Coronary artery (tissue), 2 donors: ENCODE results near the gene CHST11.

Experiments
- DNase-seq: peaks from one replicate; pipeline ENCODE4 v3.0.0-alpha.2; 2017; ENCODE audit warnings: low spot score
- H3K27ac ChIP-seq, 2 donors: fragments of 200-600 bp; sonication (generic); one replicate each; pipeline ENCODE4 v1.5.1; 2016 to 2019
- H3K4me3 ChIP-seq: fragments of 200-600 bp; sonication (generic); 2 replicates; pipeline ENCODE4 v1.5.1; 2016; ENCODE audit warnings: mild to moderate bottlenecking, moderate library complexity
- TF ChIP-seq, protein P1 (sequence below): fragments of 200-600 bp; sonication (generic); IDR thresholded peaks from one replicate; pipeline ENCODE4 v1.5.1; 2019; ENCODE audit warnings: antibody characterized with exemption

Gene CHST11

GRCh38 chr12:104636496-104636895, 179.7 kb downstream of the CHST11 start:
- TF ChIP-seq, protein P1, sequence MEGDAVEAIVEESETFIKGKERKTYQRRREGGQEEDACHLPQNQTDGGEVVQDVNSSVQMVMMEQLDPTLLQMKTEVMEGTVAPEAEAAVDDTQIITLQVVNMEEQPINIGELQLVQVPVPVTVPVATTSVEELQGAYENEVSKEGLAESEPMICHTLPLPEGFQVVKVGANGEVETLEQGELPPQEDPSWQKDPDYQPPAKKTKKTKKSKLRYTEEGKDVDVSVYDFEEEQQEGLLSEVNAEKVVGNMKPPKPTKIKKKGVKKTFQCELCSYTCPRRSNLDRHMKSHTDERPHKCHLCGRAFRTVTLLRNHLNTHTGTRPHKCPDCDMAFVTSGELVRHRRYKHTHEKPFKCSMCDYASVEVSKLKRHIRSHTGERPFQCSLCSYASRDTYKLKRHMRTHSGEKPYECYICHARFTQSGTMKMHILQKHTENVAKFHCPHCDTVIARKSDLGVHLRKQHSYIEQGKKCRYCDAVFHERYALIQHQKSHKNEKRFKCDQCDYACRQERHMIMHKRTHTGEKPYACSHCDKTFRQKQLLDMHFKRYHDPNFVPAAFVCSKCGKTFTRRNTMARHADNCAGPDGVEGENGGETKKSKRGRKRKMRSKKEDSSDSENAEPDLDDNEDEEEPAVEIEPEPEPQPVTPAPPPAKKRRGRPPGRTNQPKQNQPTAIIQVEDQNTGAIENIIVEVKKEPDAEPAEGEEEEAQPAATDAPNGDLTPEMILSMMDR = no peak
- Histone ChIP-seq H3K27ac (no peak overlapping the region), H3K4me3 (no peak overlapping the region)
- no peak for DNase-seq

DNA sequence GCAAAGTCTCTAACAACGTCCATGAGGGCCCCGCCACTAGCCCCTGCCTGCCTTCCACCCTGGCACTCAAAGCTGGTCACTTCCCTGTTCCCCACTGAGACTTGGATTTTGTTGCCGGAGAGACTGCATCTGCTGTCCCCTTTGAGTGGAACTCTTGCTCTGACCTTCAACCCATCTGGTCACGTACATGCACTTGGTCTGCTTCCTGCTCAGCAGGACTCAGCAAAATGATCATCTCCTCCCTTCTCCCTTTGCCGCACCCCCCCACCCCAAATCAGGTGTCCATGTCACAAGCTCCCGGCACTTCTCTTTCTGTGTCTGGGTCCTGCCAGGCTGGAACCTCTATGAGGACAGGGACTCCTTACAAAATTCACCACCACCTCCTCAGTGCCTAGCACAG, 180.9 kb downstream of the CHST11 start:
- Histone ChIP-seq H3K4me3 (no peak overlapping the region), H3K27ac (no peak overlapping the region)
- no peak for DNase-seq
- TF ChIP-seq, protein P1 = no peak

GRCh38 chr12:104638218-104638850, 181.6 kb downstream of the CHST11 start:
- DNase-seq = no peak
- TF ChIP-seq, protein P1 = no peak
- H3K27ac ChIP-seq = no peak overlapping the region
- H3K4me3 ChIP-seq = no peak overlapping the region

DNA sequence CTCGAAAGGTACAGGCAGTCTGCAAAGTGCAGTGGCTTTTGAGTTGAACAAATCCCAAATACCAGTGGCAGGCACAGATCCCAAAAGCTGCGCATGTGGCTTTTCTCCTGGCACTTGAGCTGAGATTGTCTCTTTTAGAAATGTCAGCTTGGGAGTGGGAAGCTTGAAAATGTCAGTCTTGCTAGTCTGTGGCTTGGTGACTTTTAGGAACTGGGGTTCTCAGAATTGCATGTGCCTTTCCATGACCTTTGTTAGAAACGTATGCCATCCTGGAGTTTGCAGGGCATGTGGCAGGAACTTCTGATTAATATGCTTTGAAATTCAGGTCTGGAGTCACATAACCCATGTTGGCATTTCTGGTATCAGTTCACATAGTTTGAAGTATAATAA, 182.1 kb downstream of the CHST11 start:
- no peak overlapping the region for H3K4me3 ChIP-seq
- DNase-seq = no peak
- TF ChIP-seq, protein P1 = no peak
- no peak overlapping the region for H3K27ac ChIP-seq

GRCh38 chr12:104640956-104641355, 184.2 kb downstream of the CHST11 start:
- TF ChIP-seq, protein P1 = no peak
- H3K27ac ChIP-seq = no peak overlapping the region
- no peak overlapping the region for H3K4me3 ChIP-seq
- DNase-seq = no peak

DNA sequence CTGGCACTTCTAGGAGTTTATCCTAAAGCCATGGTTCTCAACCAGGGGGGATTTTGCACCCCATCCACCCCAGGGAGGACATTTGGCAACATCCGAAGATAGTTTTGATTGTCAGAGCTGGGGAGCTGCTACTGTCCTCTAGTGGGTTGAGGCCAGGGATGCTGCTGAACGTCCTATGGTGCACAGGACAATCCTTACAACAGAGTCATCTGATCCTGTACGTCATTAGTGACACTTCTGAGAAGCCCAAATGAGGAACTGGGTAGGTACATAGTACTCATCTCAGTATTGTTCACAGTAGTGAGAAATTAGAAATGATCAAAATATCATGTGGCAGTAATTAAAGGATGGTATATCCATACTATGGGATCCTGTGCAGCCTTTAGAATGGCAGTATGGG, 185.1 kb downstream of the CHST11 start:
- Histone ChIP-seq H3K4me3 (no peak overlapping the region), H3K27ac (no peak overlapping the region)
- TF ChIP-seq, protein P1 = no peak
- no peak for DNase-seq

GRCh38 chr12:104643093-104643818, 186.5 kb downstream of the CHST11 start:
- no peak for DNase-seq

More at GRCh38 chr12:104643093-104643818, 186.5 kb downstream of the CHST11 start:
- Histone ChIP-seq H3K27ac (peak overlapping the region; percentile 20 to 50), H3K4me3 (no peak overlapping the region)
- TF ChIP-seq, protein P1 = no peak
